HEK293 (cell line): ENCODE measurements around the gene CTNNBL1.

ENCODE experiments used
- ZNF776 ChIP-seq: fragments of 450-650 bp; formaldehyde crosslinking; IDR thresholded peaks from 2 replicates; pipeline ENCODE4 v1.5.0; 2017; ENCODE audit warnings: missing biosample characterization, missing genetic modification characterization, borderline replicate concordance
- TF ChIP-seq, protein P1 (sequence below): fragments of 450-650 bp; formaldehyde crosslinking; IDR thresholded peaks from 2 replicates; pipeline ENCODE4 v1.5.1; 2016; ENCODE audit warnings: missing biosample characterization, missing genetic modification characterization

DNA sequence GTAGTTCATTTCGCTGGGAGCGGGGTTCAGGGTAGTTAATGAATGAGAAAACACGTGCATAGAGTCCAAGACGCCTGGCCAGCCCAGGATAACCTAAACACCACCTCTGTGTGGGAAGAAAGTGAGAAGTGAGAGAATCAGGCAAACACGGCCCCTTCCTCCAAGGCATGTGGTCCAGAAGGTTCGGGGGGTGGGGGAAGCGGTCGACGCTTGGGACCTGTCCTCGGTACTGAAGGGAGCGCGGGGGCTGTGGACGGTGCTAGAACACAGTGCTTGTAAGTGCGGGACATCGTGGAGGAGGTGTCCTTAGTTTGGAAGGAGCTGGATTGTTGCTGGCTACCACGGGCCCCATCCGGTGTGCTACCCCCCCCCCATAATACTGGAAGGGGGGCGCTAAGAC lies 207.4 kb downstream of the CTNNBL1 start:
- TF ChIP-seq ZNF776 (tag by site-specific recombination), result no peak
- TF ChIP-seq, protein P1, sequence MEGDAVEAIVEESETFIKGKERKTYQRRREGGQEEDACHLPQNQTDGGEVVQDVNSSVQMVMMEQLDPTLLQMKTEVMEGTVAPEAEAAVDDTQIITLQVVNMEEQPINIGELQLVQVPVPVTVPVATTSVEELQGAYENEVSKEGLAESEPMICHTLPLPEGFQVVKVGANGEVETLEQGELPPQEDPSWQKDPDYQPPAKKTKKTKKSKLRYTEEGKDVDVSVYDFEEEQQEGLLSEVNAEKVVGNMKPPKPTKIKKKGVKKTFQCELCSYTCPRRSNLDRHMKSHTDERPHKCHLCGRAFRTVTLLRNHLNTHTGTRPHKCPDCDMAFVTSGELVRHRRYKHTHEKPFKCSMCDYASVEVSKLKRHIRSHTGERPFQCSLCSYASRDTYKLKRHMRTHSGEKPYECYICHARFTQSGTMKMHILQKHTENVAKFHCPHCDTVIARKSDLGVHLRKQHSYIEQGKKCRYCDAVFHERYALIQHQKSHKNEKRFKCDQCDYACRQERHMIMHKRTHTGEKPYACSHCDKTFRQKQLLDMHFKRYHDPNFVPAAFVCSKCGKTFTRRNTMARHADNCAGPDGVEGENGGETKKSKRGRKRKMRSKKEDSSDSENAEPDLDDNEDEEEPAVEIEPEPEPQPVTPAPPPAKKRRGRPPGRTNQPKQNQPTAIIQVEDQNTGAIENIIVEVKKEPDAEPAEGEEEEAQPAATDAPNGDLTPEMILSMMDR, result no peak
